ENCODE data around the gene FCAR.
"Not testable (repeated sequence)": the region's sequence is repeated elsewhere in the genome, so short reads cannot be mapped to it uniquely, and the experiment has no call there.

Gene FCAR

DNA sequence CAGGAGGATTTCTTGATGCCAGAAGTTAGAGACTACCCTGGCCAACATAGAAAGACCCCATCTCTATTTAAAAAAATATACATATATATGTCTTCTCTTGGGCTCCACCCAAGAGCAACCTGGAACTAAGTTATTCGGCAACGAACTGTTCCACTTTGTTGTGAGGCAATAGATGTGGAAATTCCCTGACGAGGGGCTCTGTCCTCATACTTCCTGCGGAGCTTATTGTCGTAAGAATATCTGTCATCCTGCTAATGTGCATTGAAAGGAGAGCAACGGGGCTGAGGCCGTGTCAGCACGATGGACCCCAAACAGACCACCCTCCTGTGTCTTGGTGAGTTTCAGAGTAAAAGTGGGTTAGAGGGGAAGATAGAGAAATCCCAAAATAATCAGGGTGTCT, at the start of gene FCAR:
Gene FCAR, plus strand, starts transcription at position 246 of the 400 bp plus-strand sequence. Its CDS starts 55 bp downstream, at position 301.
- Histone ChIP-seq H3K27ac (ENCODE audit: low read depth, low read length) (no peak within 1 kb of the TSS), H3K9ac (ENCODE audit: low read depth, low read length) (no peak within 1 kb of the TSS), H3K9me3 (ENCODE audit: control insufficient read depth, insufficient read depth, low read length) (no peaks in the 10 kb centered on the region), H3K27me3 (ENCODE audit: control insufficient read depth, insufficient read depth, low read length) (no peaks in the 10 kb centered on the region), H3K4me1 (ENCODE audit: control insufficient read depth, insufficient read depth, low read length) (no peaks in the 10 kb centered on the region), H3K36me3 (ENCODE audit: control insufficient read depth, insufficient read depth, low read length) (no peaks in the 10 kb centered on the region), H3K4me3 (ENCODE audit: low read depth, low read length) (no peak within 1 kb of the TSS)

DNA sequence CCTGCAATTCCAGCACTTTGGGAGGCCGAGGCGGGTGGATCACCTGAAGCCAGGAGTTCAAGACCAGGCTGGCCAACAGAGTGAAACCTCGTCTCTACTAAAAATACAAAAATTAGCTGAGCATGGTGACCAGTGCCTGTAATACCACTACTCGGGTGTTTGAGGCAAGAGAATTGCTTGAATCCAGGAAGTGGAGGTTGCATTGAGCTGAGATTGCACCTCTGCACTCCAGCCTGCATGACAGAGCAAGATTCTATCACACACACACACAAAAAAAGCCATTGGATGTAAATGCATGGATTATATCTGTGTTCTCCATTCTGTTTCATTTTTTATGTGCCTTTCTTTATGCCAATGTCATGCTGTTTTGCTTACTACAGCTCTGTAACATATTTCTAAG, 49.6 kb upstream of the FCAR start:
- H3K4me1 ChIP-seq (ENCODE audit: control insufficient read depth, insufficient read depth, low read length); H3K9ac ChIP-seq (ENCODE audit: low read depth, low read length); H3K27me3 ChIP-seq (ENCODE audit: control insufficient read depth, insufficient read depth, low read length); H3K36me3 ChIP-seq (ENCODE audit: control insufficient read depth, insufficient read depth, low read length); H3K4me3 ChIP-seq (ENCODE audit: low read depth, low read length); H3K27ac ChIP-seq (ENCODE audit: low read depth, low read length): not testable (repeated sequence)
- H3K9me3 ChIP-seq (ENCODE audit: control insufficient read depth, insufficient read depth, low read length): peaks cover 50% of the 10 kb centered on the region

DNA sequence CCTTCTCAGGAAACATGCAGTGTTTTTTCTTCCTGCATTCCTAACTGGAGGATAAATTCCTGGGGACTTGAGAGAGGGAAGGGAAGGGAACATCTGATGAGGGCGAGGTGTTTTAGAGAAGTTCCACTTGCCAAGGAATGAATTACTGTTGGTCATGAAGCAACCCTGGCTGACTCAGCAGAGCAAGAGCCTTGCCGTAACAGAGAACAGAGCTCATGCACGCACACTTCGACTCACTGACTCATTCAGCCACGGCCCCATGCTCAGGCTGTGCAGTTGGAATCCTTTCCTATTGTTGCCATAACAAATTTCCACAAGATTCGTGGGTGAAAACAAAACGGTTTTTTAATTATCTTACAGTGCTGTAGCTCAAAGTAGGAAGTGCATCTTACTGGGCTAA, 48.7 kb upstream of the FCAR start:
- H3K27me3 ChIP-seq (ENCODE audit: control insufficient read depth, insufficient read depth, low read length); H3K9ac ChIP-seq (ENCODE audit: low read depth, low read length); H3K4me3 ChIP-seq (ENCODE audit: low read depth, low read length); H3K36me3 ChIP-seq (ENCODE audit: control insufficient read depth, insufficient read depth, low read length); H3K4me1 ChIP-seq (ENCODE audit: control insufficient read depth, insufficient read depth, low read length); H3K27ac ChIP-seq (ENCODE audit: low read depth, low read length): not testable (repeated sequence)
- peaks cover 47% of the 10 kb centered on the region for H3K9me3 ChIP-seq (ENCODE audit: control insufficient read depth, insufficient read depth, low read length)

DNA sequence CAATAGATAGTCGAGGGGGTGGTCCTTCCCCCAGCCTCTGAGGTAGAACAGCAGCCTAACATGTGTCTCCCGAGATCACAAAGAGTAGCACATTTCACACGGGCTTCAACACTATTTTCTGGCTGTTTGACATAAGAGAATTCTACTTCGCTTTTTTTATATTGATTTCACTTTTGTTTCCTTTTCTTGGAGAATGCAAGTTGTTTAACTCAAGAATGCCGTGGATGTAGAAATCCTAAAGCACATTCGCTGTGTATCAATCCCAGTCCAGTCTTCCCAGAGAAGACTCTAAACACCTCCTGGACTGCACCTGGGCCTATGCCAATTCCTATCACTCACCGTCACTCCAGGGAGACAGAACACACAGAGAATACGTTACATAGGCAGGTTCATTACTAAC, 46.0 kb upstream of the FCAR start:
- H3K9me3 ChIP-seq (ENCODE audit: control insufficient read depth, insufficient read depth, low read length): peaks cover 59% of the 10 kb centered on the region
- not testable (repeated sequence) for H3K9ac ChIP-seq (ENCODE audit: low read depth, low read length); H3K4me1 ChIP-seq (ENCODE audit: control insufficient read depth, insufficient read depth, low read length); H3K27me3 ChIP-seq (ENCODE audit: control insufficient read depth, insufficient read depth, low read length); H3K36me3 ChIP-seq (ENCODE audit: control insufficient read depth, insufficient read depth, low read length); H3K27ac ChIP-seq (ENCODE audit: low read depth, low read length); H3K4me3 ChIP-seq (ENCODE audit: low read depth, low read length)

DNA sequence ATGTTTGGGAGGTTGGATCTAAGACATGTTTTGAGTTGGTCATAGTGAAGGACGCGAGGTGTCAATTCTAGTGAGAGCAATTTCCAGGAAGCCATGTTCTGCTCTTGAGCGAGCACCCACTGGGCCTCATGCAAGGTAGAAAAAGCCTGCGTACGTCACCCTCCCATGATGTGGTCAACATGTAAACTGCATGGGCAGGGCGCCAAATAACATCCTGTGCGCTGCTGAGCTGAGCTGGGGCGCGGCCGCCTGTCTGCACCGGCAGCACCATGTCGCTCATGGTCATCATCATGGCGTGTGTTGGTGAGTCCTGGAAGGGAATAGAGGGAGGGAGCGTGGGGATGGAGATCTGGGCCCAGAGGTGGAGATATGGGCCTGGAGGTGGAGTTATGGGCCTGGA, 41.5 kb upstream of the FCAR start, which contains the start of gene KIR2DS4:
Gene KIR2DS4, plus strand, starts transcription at position 181 of the 400 bp plus-strand sequence.
- H3K4me1 ChIP-seq (ENCODE audit: control insufficient read depth, insufficient read depth, low read length); H3K27me3 ChIP-seq (ENCODE audit: control insufficient read depth, insufficient read depth, low read length); H3K27ac ChIP-seq (ENCODE audit: low read depth, low read length); H3K36me3 ChIP-seq (ENCODE audit: control insufficient read depth, insufficient read depth, low read length); H3K9ac ChIP-seq (ENCODE audit: low read depth, low read length); H3K4me3 ChIP-seq (ENCODE audit: low read depth, low read length): not testable (repeated sequence)
- H3K9me3 ChIP-seq (ENCODE audit: control insufficient read depth, insufficient read depth, low read length): peaks cover 76% of the 10 kb centered on the region

DNA sequence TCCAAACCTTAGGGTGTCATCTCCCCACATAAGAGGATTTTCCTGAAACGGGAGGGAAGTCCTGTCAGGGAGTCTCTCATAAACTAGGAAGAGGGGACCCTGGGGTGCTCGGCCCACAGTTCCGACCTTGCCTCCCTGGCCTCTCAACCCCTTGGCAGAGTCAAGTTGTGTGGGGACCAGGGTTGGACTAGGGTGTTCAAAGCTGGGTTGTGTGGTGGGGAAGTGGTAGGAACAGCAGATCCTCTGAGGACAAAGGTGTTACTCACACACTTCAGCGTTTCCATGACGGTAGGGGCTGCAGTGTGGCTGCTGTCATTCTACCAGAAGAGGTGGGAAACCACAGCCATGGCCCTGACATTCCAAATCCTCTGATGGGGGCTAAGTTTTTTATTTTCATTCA, 38.9 kb upstream of the FCAR start:
- H3K9ac ChIP-seq (ENCODE audit: low read depth, low read length); H3K27me3 ChIP-seq (ENCODE audit: control insufficient read depth, insufficient read depth, low read length); H3K27ac ChIP-seq (ENCODE audit: low read depth, low read length); H3K4me1 ChIP-seq (ENCODE audit: control insufficient read depth, insufficient read depth, low read length); H3K36me3 ChIP-seq (ENCODE audit: control insufficient read depth, insufficient read depth, low read length); H3K4me3 ChIP-seq (ENCODE audit: low read depth, low read length): not testable (repeated sequence)
- peaks cover 83% of the 10 kb centered on the region for H3K9me3 ChIP-seq (ENCODE audit: control insufficient read depth, insufficient read depth, low read length)

DNA sequence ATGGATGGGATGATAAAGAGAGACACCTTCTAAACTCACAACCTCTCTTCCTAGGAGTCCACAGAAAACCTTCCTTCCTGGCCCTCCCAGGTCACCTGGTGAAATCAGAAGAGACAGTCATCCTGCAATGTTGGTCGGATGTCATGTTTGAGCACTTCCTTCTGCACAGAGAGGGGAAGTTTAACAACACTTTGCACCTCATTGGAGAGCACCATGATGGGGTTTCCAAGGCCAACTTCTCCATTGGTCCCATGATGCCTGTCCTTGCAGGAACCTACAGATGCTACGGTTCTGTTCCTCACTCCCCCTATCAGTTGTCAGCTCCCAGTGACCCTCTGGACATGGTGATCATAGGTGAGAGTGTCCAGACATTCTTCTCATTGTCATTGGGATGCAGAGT, 36.5 kb upstream of the FCAR start:
- not testable (repeated sequence) for H3K4me1 ChIP-seq (ENCODE audit: control insufficient read depth, insufficient read depth, low read length); H3K27ac ChIP-seq (ENCODE audit: low read depth, low read length); H3K9ac ChIP-seq (ENCODE audit: low read depth, low read length); H3K36me3 ChIP-seq (ENCODE audit: control insufficient read depth, insufficient read depth, low read length); H3K27me3 ChIP-seq (ENCODE audit: control insufficient read depth, insufficient read depth, low read length); H3K4me3 ChIP-seq (ENCODE audit: low read depth, low read length)
- peaks cover 72% of the 10 kb centered on the region for H3K9me3 ChIP-seq (ENCODE audit: control insufficient read depth, insufficient read depth, low read length)

DNA sequence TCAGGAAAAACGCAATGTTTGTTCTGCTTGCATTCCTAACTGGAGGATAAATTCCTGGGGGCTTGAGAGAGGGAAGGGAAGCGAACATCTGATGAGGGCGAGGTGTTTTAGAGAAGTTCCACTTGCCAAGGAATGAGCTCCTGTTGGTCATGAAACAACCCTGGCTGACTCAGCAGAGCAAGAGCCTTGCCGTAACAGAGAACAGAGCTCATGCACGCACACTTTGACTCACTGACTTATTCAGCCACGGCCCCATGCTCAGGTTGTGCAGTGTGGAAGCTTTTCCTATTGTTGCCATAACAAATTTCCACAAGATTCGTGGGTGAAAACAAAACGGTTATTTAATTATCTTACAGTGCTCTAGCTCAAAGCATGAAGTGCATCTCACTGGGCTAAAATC, 30.9 kb upstream of the FCAR start:
- H3K4me1 ChIP-seq (ENCODE audit: control insufficient read depth, insufficient read depth, low read length); H3K36me3 ChIP-seq (ENCODE audit: control insufficient read depth, insufficient read depth, low read length); H3K27me3 ChIP-seq (ENCODE audit: control insufficient read depth, insufficient read depth, low read length); H3K4me3 ChIP-seq (ENCODE audit: low read depth, low read length); H3K9ac ChIP-seq (ENCODE audit: low read depth, low read length); H3K27ac ChIP-seq (ENCODE audit: low read depth, low read length): not testable (repeated sequence)
- H3K9me3 ChIP-seq (ENCODE audit: control insufficient read depth, insufficient read depth, low read length): peaks cover 65% of the 10 kb centered on the region

DNA sequence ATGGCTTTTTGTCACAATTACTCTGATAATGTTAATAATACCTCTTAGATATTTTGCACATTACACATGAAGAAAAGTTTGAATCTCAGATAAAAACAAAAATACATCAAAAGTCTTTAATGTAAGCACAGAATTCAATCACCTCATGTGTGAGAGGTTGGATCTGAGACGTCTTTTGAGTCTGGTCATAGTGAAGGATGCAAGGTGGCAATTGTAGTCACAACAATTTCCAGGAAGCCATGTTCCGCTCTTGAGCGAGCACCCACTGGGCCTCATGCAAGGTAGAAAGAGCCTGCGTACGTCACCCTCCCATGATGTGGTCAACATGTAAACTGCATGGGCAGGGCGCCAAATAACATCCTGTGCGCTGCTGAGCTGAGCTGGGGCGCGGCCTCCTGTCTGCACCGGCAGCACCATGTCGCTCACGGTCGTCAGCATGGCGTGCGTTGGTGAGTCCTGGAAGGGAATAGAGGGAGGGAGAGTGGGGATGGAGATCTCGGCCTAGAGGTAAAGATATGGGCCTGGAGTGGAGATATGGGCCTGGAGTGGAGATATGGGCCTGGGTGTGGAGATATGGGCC, 23.9 kb upstream of the FCAR start, which contains the start of gene KIR3DL2:
Gene KIR3DL2, plus strand, starts transcription at position 383 of the 580 bp plus-strand sequence. Its CDS starts 33 bp downstream, at position 416.
- not testable (repeated sequence) for H3K36me3 ChIP-seq (ENCODE audit: control insufficient read depth, insufficient read depth, low read length); H3K27me3 ChIP-seq (ENCODE audit: control insufficient read depth, insufficient read depth, low read length); H3K4me3 ChIP-seq (ENCODE audit: low read depth, low read length); H3K4me1 ChIP-seq (ENCODE audit: control insufficient read depth, insufficient read depth, low read length); H3K9ac ChIP-seq (ENCODE audit: low read depth, low read length); H3K27ac ChIP-seq (ENCODE audit: low read depth, low read length)
- H3K9me3 ChIP-seq (ENCODE audit: control insufficient read depth, insufficient read depth, low read length): peaks cover 73% of the 10 kb centered on the region

DNA sequence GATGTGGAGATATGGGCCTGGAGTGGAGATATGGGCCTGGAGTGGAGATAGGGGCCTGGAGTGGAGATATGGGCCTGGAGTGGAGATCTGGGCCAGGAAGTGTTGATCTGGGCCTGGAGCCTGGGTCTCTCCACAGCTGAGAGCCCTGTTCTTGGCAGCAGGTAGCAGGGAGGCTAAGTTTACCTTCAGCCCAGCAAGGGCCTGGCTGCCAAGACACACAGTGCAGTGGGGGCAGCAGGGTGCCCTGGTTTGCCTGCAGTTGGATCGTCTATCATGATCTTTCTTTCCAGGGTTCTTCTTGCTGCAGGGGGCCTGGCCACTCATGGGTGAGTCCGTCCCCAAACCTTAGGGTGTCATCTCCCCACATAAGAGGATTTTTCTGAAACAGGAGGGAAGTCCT, 23.1 kb upstream of the FCAR start:
- H3K9ac ChIP-seq (ENCODE audit: low read depth, low read length): no peak overlapping the region
- H3K4me3 ChIP-seq (ENCODE audit: low read depth, low read length): no peak overlapping the region
- H3K27ac ChIP-seq (ENCODE audit: low read depth, low read length): no peak overlapping the region
- H3K4me1 ChIP-seq (ENCODE audit: control insufficient read depth, insufficient read depth, low read length): no peaks in the 10 kb centered on the region
- peaks cover 68% of the 10 kb centered on the region for H3K9me3 ChIP-seq (ENCODE audit: control insufficient read depth, insufficient read depth, low read length)
- H3K27me3 ChIP-seq (ENCODE audit: control insufficient read depth, insufficient read depth, low read length): no peaks in the 10 kb centered on the region
- H3K36me3 ChIP-seq (ENCODE audit: control insufficient read depth, insufficient read depth, low read length): no peaks in the 10 kb centered on the region

DNA sequence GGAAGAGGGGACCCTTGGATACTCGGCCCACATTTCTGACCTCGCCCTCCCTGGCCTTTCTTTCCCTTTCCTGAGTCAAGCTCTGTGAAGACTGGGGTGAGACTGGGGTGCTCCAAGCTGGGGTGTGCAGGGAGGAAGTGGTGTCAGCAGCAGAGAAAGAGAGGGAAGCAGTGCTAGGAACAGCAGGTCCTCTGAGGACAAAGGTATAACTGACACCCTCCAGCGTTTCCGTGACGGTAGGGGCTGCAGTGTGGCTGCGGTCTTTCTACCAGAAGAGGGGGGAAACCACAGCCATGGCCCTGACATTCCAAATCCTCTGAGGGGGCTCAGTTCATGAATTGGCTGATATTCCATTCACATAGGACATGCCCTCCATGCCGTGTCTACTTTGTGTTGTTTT, 22.7 kb upstream of the FCAR start:
- Histone ChIP-seq H3K36me3 (ENCODE audit: control insufficient read depth, insufficient read depth, low read length) (no peaks in the 10 kb centered on the region), H3K9ac (ENCODE audit: low read depth, low read length) (no peak overlapping the region), H3K27ac (ENCODE audit: low read depth, low read length) (no peak overlapping the region), H3K4me1 (ENCODE audit: control insufficient read depth, insufficient read depth, low read length) (no peaks in the 10 kb centered on the region), H3K4me3 (ENCODE audit: low read depth, low read length) (no peak overlapping the region), H3K9me3 (ENCODE audit: control insufficient read depth, insufficient read depth, low read length) (peaks cover 67% of the 10 kb centered on the region), H3K27me3 (ENCODE audit: control insufficient read depth, insufficient read depth, low read length) (no peaks in the 10 kb centered on the region)

DNA sequence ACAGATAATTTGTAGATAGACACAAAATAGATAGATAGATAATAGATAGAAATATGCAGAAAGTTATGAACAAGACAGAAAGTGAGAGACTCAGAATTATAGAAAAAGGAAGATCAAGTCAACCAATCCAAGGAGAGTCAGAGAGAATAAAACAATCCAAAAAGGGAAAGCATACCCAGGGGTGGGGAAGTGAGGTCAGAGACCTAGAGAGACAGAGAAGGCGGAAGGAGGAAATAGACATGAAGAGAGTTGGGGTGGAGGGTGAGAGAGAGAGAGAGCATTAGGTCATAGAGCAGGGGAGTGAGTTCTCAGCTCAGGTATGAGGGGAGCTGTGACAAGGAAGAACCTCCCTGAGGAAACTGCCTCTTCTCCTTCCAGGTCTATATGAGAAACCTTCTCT, 18.8 kb upstream of the FCAR start:
- not testable (repeated sequence) for H3K36me3 ChIP-seq (ENCODE audit: control insufficient read depth, insufficient read depth, low read length); H3K4me3 ChIP-seq (ENCODE audit: low read depth, low read length); H3K4me1 ChIP-seq (ENCODE audit: control insufficient read depth, insufficient read depth, low read length); H3K27ac ChIP-seq (ENCODE audit: low read depth, low read length); H3K27me3 ChIP-seq (ENCODE audit: control insufficient read depth, insufficient read depth, low read length); H3K9ac ChIP-seq (ENCODE audit: low read depth, low read length)
- peaks cover 56% of the 10 kb centered on the region for H3K9me3 ChIP-seq (ENCODE audit: control insufficient read depth, insufficient read depth, low read length)

Data from HUES48 (cell line).